KMS-11 (cell line): ENCODE measurements around the gene LRCOL1.

ENCODE experiments used
- H2AFZ ChIP-seq: fragments of 200-600 bp; sonication (generic); 2 replicates; pipeline ENCODE4 v1.6.1; 2016; ENCODE audit warnings: antibody characterized with exemption, mixed run types, low read depth
- H3K27ac ChIP-seq: fragments of 200-600 bp; sonication (generic); 2 replicates; pipeline ENCODE4 v1.6.1; 2016; ENCODE audit warnings: mild to moderate bottlenecking, mixed run types
- H3K27me3 ChIP-seq: fragments of 200-600 bp; sonication (generic); 2 replicates; pipeline ENCODE4 v1.6.1; 2017; ENCODE audit warnings: mild to moderate bottlenecking, low read depth, mixed run types, moderate library complexity; ENCODE audit not compliant: insufficient read depth
- H3K36me3 ChIP-seq: fragments of 200-600 bp; sonication (generic); 2 replicates; pipeline ENCODE4 v1.6.1; 2017; ENCODE audit warnings: mild to moderate bottlenecking, mixed run types; ENCODE audit not compliant: insufficient read depth
- H3K4me1 ChIP-seq: fragments of 200-600 bp; sonication (generic); 2 replicates; pipeline ENCODE4 v1.6.1; 2016; ENCODE audit warnings: mild to moderate bottlenecking, low read depth, mixed run types; ENCODE audit not compliant: poor library complexity, severe bottlenecking
- H3K4me2 ChIP-seq: fragments of 200-600 bp; sonication (generic); 2 replicates; pipeline ENCODE4 v1.7.0; 2016; ENCODE audit warnings: mild to moderate bottlenecking, mixed run types
- H3K4me3 ChIP-seq: fragments of 200-600 bp; sonication (generic); IDR thresholded peaks from 2 replicates; pipeline ENCODE4 v1.6.1; 2017; ENCODE audit warnings: low read depth, low read length, mixed read lengths; ENCODE audit not compliant: insufficient read depth
- H3K79me2 ChIP-seq: fragments of 200-600 bp; sonication (generic); 2 replicates; pipeline ENCODE4 v1.6.1; 2016; ENCODE audit warnings: low read depth, mixed run types; ENCODE audit not compliant: insufficient read depth
- H3K9ac ChIP-seq: fragments of 200-600 bp; sonication (generic); 2 replicates; pipeline ENCODE4 v1.6.1; 2016; ENCODE audit warnings: mild to moderate bottlenecking, mixed run types
- H4K20me1 ChIP-seq: fragments of 200-600 bp; sonication (generic); 2 replicates; pipeline ENCODE4 v1.6.1; 2016; ENCODE audit warnings: mild to moderate bottlenecking, mixed run types; ENCODE audit not compliant: insufficient read depth
- CTCF ChIP-seq: fragments of 200-600 bp; sonication (generic); conservative IDR thresholded peaks from 2 replicates; pipeline ENCODE4 v1.6.1; 2017; ENCODE audit warnings: low read depth, mild to moderate bottlenecking, antibody characterized with exemption, low read length, moderate library complexity, mixed read lengths

LRCOL1 gene

GRCh38 chr12:132582058-132582420 lies 28.3 kb downstream of the LRCOL1 start:
- H3K4me2 ChIP-seq = no peak overlapping the region

GRCh38 chr12:132581348-132582057 lies 28.9 kb downstream of the LRCOL1 start:
- no peak overlapping the region for H3K4me2 ChIP-seq
- H3K4me3 ChIP-seq = no peak overlapping the region
- no peaks in the 10 kb centered on the region for H3K36me3 ChIP-seq
- no peaks in the 10 kb centered on the region for H4K20me1 ChIP-seq
- H3K27me3 ChIP-seq = no peaks in the 10 kb centered on the region
- no peak overlapping the region for H3K27ac ChIP-seq
- H3K79me2 ChIP-seq = no peaks in the 10 kb centered on the region
- H3K9ac ChIP-seq = no peak overlapping the region
- no peak for TF ChIP-seq CTCF
- H2AFZ ChIP-seq = no peak overlapping the region
- no peaks in the 10 kb centered on the region for H3K4me1 ChIP-seq

More at GRCh38 chr12:132582058-132582420, 28.3 kb downstream of the LRCOL1 start:
- no peak for TF ChIP-seq CTCF
- H3K79me2 ChIP-seq = no peaks in the 10 kb centered on the region
- H3K4me3 ChIP-seq = no peak overlapping the region
- H3K27me3 ChIP-seq = no peaks in the 10 kb centered on the region
- no peaks in the 10 kb centered on the region for H3K36me3 ChIP-seq
- no peak overlapping the region for H3K9ac ChIP-seq
- no peaks in the 10 kb centered on the region for H4K20me1 ChIP-seq
- H2AFZ ChIP-seq = no peak overlapping the region
- no peaks in the 10 kb centered on the region for H3K4me1 ChIP-seq
- H3K27ac ChIP-seq = no peak overlapping the region

- no peak overlapping the region for H2AFZ ChIP-seq
- no peak overlapping the region for H3K4me2 ChIP-seq
- no peaks in the 10 kb centered on the region for H3K4me1 ChIP-seq
- H3K27ac ChIP-seq = no peak overlapping the region
- no peaks in the 10 kb centered on the region for H4K20me1 ChIP-seq
- H3K27me3 ChIP-seq = no peaks in the 10 kb centered on the region
- no peaks in the 10 kb centered on the region for H3K36me3 ChIP-seq
- TF ChIP-seq CTCF = no peak
- H3K79me2 ChIP-seq = no peaks in the 10 kb centered on the region
- no peak overlapping the region for H3K9ac ChIP-seq
- no peak overlapping the region for H3K4me3 ChIP-seq
These were observed 29.6 kb downstream of the LRCOL1 start for GRCh38 chr12:132580701-132581292.

GRCh38 chr12:132579744-132580143 lies 30.6 kb downstream of the LRCOL1 start:
- no peak overlapping the region for H3K9ac ChIP-seq
- H3K4me2 ChIP-seq = no peak overlapping the region
- H2AFZ ChIP-seq = no peak overlapping the region
- no peaks in the 10 kb centered on the region for H4K20me1 ChIP-seq
- TF ChIP-seq CTCF = no peak
- H3K27me3 ChIP-seq = no peaks in the 10 kb centered on the region
- H3K27ac ChIP-seq = no peak overlapping the region
- no peaks in the 10 kb centered on the region for H3K4me1 ChIP-seq
- no peak overlapping the region for H3K4me3 ChIP-seq
- H3K79me2 ChIP-seq = no peaks in the 10 kb centered on the region
- no peaks in the 10 kb centered on the region for H3K36me3 ChIP-seq
